Body of pancreas (tissue), 4 donors: ENCODE data around the gene TNFSF10.

Source experiments
- CTCF ChIP-seq, 7 experiments: fragments of 450-650 bp in 4 of 7; fragments of 200-600 bp in 3 of 7; sonication (generic) in 3 of 7; IDR thresholded peaks; one replicate each; pipeline ENCODE4 v1.5.1; 2016 to 2019; ENCODE audit warnings: antibody characterized with exemption in 7 of 7
- POLR2A ChIP-seq, 3 donors: fragments of 450-650 bp; IDR thresholded peaks; one replicate each; pipeline ENCODE4 v1.6.1; 2016; ENCODE audit warnings: antibody characterized with exemption in 3 of 3, mild to moderate bottlenecking in 2 of 3

- TF ChIP-seq POLR2A (IDR thresholded peaks at IDR 0.05) (no peak), CTCF (IDR thresholded peaks at IDR 0.05) (no peak)
Observed at GRCh38 chr3:172527306-172527705, 4.1 kb upstream of the TNFSF10 start.
